ELF-1 (cell line): ENCODE data around the gene CBFA2T3.

ENCODE experiments used
- DNase-seq: peaks from one replicate; pipeline ENCODE4 v3.0.0-alpha.2; 2016; ENCODE audit warnings: low read depth, low spot score

CBFA2T3 gene

GRCh38 chr16:88977812-88978607, 1.0 kb upstream of the CBFA2T3 start:
- no peak for DNase-seq

- DNase-seq = no peak
These were observed 515 bp downstream of the CBFA2T3 start for GRCh38 chr16:88976366-88977017.

- DNase-seq = no peak
These were observed 1.4 kb downstream of the CBFA2T3 start for GRCh38 chr16:88975511-88976061.

- no peak for DNase-seq
These were observed 2.1 kb downstream of the CBFA2T3 start for GRCh38 chr16:88974916-88975215.

GRCh38 chr16:88974080-88974915, 2.7 kb downstream of the CBFA2T3 start:
- DNase-seq = no peak

- DNase-seq = no peak
These were observed 3.5 kb downstream of the CBFA2T3 start for GRCh38 chr16:88973415-88974050.

GRCh38 chr16:88973007-88973410, 4.0 kb downstream of the CBFA2T3 start:
- DNase-seq = peak; percentile 58

GRCh38 chr16:88972349-88972748, 4.7 kb downstream of the CBFA2T3 start:
- DNase-seq = no peak

GRCh38 chr16:88971371-88972097, 5.5 kb downstream of the CBFA2T3 start:
- DNase-seq = no peak

- DNase-seq = no peak
These were observed 6.4 kb downstream of the CBFA2T3 start for GRCh38 chr16:88970539-88971065.

- no peak for DNase-seq
These were observed 7.0 kb downstream of the CBFA2T3 start for GRCh38 chr16:88970050-88970449.

- DNase-seq = no peak
These were observed 7.6 kb downstream of the CBFA2T3 start for GRCh38 chr16:88969361-88969831.

- no peak for DNase-seq
These were observed 8.3 kb downstream of the CBFA2T3 start for GRCh38 chr16:88968589-88969280.

GRCh38 chr16:88967830-88968588, 9.0 kb downstream of the CBFA2T3 start:
- DNase-seq = no peak

- no peak for DNase-seq
These were observed 9.8 kb downstream of the CBFA2T3 start for GRCh38 chr16:88966986-88967829.

- DNase-seq = no peak
These were observed 11.1 kb downstream of the CBFA2T3 start for GRCh38 chr16:88965826-88966480.

- DNase-seq = no peak
These were observed 11.6 kb downstream of the CBFA2T3 start for GRCh38 chr16:88965411-88965810.

GRCh38 chr16:88964636-88965035, 12.4 kb downstream of the CBFA2T3 start:
- DNase-seq = no peak
